Adipocyte (in vitro differentiated cells): Measurements from ENCODE around the gene BEX1.
A peak's percentile ranks its signal among the peaks of the same experiment; 100 is the strongest.
"Not testable (repeated sequence)": the region's sequence is repeated elsewhere in the genome, so short reads cannot be mapped to it uniquely, and the experiment has no call there.

Source experiments
- DNase-seq: peaks from one replicate; pipeline ENCODE4 v3.0.0-alpha.2; 2015; ENCODE audit warnings: low read depth
- H3K27me3 ChIP-seq: replicated peaks from 2 replicates; pipeline ENCODE4 v1.7.0; 2013; ENCODE audit warnings: mild to moderate bottlenecking, low read length, moderate library complexity; ENCODE audit not compliant: control insufficient read depth, insufficient read depth
- H3K36me3 ChIP-seq: 2 replicates; pipeline ENCODE4 v1.7.0; 2013; ENCODE audit warnings: low read length, mild to moderate bottlenecking, moderate library complexity; ENCODE audit not compliant: control insufficient read depth, insufficient read depth, severe bottlenecking
- H3K4me1 ChIP-seq: 2 replicates; pipeline ENCODE4 v1.7.0; 2013; ENCODE audit warnings: mild to moderate bottlenecking, low read length, moderate library complexity; ENCODE audit not compliant: control insufficient read depth, insufficient read depth
- H3K4me3 ChIP-seq: 2 replicates; pipeline ENCODE4 v1.7.0; 2013; ENCODE audit warnings: mild to moderate bottlenecking, low read length, moderate library complexity
- H3K9ac ChIP-seq: 2 replicates; pipeline ENCODE4 v1.7.0; 2013; ENCODE audit warnings: mild to moderate bottlenecking, low read length, moderate library complexity
- H3K9me3 ChIP-seq: 2 replicates; pipeline ENCODE4 v1.7.0; 2013; ENCODE audit warnings: mild to moderate bottlenecking, low read length, moderate library complexity; ENCODE audit not compliant: control insufficient read depth

BEX1 gene

DNA sequence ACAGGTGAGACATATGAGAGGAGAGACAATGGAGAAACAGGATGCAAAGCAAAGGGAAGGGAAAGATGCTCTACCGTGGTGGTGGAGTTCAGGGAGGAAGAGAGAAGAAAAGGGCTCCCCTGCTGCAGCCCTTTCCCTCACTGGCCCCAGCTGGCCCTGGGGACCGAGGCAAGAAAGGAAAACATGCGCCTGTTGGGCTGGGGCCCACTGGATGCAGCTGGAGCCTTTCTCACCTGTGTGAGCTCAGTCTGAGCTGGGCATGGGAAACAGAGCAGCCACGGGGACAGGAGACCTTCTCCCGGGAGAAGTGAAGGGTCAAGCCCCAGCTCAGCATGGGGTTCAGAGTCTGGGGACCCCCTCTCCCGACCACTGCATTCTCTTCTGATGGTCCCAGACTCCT, 17.1 kb upstream of the BEX1 start:
- DNase-seq: no peak
- H3K4me1 ChIP-seq: no peaks in the 10 kb centered on the region

DNA sequence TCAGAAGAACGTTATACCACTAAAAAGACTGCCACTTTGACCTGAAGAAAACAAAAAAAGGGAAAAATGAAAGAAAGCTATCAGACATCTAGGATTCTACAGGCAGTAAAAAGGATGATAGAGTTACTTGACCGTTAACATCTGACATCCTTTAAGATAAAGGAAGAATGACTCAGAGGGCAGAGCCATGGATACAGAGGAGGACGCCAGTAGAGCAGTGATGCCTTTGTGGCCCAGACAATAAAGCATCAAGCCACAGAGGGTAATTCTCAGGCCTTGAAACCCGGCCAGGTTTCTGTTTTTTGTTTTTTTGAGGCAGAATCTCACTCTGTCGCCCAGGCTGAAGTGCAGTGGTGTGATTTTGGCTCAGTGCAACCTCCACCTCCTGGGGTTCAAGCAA, 9.5 kb upstream of the BEX1 start:
- no peak for DNase-seq

More for the DNA sequence above, 17.1 kb upstream of the BEX1 start:
- H3K27me3 ChIP-seq: peaks cover 43% of the 10 kb centered on the region
- H3K9me3 ChIP-seq: no peaks in the 10 kb centered on the region
- no peak overlapping the region for H3K9ac ChIP-seq
- no peaks in the 10 kb centered on the region for H3K36me3 ChIP-seq
- no peak overlapping the region for H3K4me3 ChIP-seq

DNA sequence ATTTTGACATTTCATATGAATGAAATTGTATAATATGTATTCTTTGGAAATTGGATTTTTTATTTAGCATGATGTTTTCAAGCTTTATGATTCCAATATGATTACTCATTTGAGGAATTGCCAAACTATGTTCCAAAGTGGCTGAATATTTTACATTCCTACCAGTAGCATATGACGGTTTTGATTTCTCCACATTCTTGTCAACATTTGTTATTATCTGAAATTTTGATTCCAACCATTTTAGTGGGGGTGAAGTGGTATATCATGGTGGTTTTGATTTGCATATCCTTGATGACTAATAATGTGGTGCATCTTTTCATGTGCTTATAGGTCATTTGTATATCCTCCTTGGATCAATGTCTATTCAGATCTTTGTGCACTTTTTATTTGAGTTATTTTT, 2.6 kb upstream of the BEX1 start:
- H3K4me3 ChIP-seq: no peak overlapping the region
- peaks cover 16% of the 10 kb centered on the region for H3K27me3 ChIP-seq
- no peak overlapping the region for H3K9ac ChIP-seq
- no peaks in the 10 kb centered on the region for H3K4me1 ChIP-seq
- no peaks in the 10 kb centered on the region for H3K36me3 ChIP-seq
- peaks cover 10% of the 10 kb centered on the region for H3K9me3 ChIP-seq
- peak; percentile 4 for DNase-seq

More for the DNA sequence above, 9.5 kb upstream of the BEX1 start:
- peaks cover 3% of the 10 kb centered on the region for H3K9me3 ChIP-seq
- H3K4me1 ChIP-seq: no peaks in the 10 kb centered on the region
- no peak overlapping the region for H3K4me3 ChIP-seq
- peaks cover 27% of the 10 kb centered on the region for H3K27me3 ChIP-seq
- H3K9ac ChIP-seq: no peak overlapping the region
- no peaks in the 10 kb centered on the region for H3K36me3 ChIP-seq

DNA sequence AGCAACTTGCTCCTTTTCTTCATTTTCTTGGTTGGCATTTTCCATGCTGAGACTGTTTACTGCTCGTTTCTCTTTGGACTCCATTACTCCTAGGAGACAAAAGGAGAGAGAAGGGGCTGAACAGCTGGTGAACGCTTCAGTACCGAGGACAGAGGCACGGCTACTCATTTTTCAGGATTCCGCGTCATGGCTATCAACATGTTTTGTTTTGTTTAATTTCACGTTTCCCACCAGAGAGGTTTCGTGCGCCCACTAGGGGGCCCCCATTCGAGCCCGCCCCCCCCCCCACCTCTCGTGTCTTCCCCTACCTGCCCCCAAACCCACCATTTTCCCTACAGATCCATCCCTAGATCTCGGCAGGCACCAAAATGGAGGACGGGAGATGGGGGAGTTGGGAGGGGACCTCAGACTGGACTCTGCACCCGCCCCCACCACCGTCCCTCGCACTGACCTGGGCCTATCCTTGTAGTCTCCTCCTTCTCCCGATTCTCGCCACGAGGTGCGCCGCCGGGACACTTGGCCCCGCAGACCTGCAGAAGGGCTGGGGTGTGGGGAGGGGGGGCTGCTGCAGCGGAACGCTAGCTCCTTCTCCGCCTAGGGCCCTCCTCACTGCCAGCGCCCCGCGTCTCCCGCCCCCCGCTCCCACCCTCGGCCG, 653 bp downstream of the BEX1 start:
- no peak overlapping the region for H3K4me3 ChIP-seq
- H3K4me1 ChIP-seq: no peaks in the 10 kb centered on the region
- H3K9me3 ChIP-seq: peaks cover 11% of the 10 kb centered on the region
- peaks cover 13% of the 10 kb centered on the region for H3K27me3 ChIP-seq
- peak; percentile 56 for DNase-seq
- H3K36me3 ChIP-seq: no peaks in the 10 kb centered on the region
- no peak overlapping the region for H3K9ac ChIP-seq

DNA sequence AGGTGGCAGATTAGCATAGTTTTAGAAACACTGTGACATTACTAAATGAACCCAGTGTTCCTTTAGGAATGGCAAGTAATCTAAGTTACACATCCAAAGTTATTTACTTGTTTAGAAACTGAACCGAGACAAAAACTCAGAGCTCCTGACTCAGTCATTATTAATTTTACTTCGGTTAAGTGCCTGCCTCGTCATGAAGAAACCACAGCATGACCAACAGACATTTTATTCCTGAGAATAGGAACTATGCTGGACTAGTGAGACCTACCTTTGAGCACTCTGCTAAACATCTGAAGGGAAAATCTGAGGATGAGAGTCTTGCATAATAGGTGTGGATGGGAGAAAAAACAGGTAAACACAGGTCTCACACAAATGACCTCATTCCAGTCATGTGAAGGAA, 2.5 kb downstream of the BEX1 start:
- H3K36me3 ChIP-seq: no peaks in the 10 kb centered on the region

DNA sequence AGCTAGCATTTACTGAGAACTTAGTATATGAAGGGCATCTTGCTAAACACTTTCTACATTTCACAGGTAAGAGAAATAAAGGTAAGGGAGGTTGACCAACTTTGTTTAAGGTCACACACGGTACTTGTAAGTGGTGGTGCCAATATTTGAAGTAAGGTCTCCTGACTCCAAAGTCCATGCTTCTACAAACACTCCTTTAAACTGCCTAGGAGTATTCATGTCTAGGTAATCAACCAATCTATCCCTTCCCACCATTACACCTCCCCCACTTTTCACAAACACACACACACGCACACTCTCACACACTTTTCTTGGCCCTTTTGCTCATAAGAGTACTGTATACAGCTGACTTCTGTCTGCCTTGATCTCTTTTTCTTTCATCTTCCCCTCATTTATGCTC, 7.1 kb downstream of the BEX1 start:
- Histone ChIP-seq H3K4me3 (no peak overlapping the region), H3K4me1 (no peaks in the 10 kb centered on the region), H3K27me3 (peaks cover 15% of the 10 kb centered on the region), H3K9me3 (peaks cover 5% of the 10 kb centered on the region), H3K36me3 (no peaks in the 10 kb centered on the region), H3K9ac (no peak overlapping the region)
- DNase-seq: no peak

More for the DNA sequence above, 2.5 kb downstream of the BEX1 start:
- peaks cover 6% of the 10 kb centered on the region for H3K9me3 ChIP-seq
- H3K4me1 ChIP-seq: no peaks in the 10 kb centered on the region
- no peak overlapping the region for H3K4me3 ChIP-seq
- H3K27me3 ChIP-seq: peaks cover 16% of the 10 kb centered on the region
- no peak for DNase-seq
- no peak overlapping the region for H3K9ac ChIP-seq

DNA sequence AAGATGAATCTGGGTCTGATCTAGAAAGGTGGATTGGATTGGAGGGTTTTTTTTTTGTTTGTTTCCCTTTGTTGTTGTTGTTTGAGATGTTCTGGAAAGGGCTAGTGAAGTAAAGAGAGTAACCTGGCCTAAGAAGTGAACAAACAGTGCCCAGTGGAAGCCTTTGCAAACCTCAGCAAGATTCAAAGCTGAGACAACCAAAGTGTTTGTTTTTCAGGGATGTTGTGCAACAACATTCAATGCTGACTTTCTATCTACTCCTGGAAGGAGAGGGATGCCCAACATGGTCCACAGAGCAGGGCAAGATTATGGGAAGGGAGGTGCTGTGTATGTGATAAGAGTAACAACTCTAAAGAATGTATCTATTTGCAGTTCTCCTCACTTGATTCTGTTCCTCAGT, 11.3 kb downstream of the BEX1 start:
- no peak for DNase-seq
- Histone ChIP-seq H3K27me3 (peaks cover 22% of the 10 kb centered on the region), H3K9me3 (no peaks in the 10 kb centered on the region), H3K4me3 (no peak overlapping the region), H3K4me1 (no peaks in the 10 kb centered on the region), H3K9ac (no peak overlapping the region), H3K36me3 (no peaks in the 10 kb centered on the region)

DNA sequence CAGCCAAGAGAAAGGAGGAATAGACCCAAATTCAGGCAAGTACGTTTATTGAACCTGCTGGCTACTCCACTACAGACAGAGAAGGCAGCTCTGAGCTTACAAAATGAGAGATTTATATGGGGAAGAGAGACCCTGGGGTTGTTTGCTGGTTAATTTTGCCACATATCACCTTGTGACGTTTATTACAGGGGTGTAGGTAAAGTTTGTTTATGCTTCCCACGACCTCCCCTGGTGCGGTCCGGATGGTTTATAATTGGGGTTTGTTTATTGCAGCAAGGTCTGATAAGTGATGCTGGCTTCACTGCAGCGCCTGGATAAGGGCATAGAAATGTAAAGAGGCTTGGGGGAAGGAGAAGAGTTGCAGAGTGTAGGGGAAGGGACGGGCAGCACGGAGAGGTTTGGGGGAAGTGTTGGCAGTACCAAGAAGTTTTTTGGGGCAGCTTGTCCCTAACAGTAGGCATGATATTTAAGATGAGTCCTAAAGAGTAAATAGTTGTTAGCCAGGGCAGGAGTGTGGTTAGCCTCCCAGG, 12.6 kb downstream of the BEX1 start:
- Histone ChIP-seq H3K4me3 (no peak overlapping the region), H3K9ac (no peak overlapping the region), H3K27me3 (peaks cover 18% of the 10 kb centered on the region), H3K36me3 (no peaks in the 10 kb centered on the region), H3K9me3 (peaks cover 10% of the 10 kb centered on the region), H3K4me1 (no peaks in the 10 kb centered on the region)
- DNase-seq: no peak

DNA sequence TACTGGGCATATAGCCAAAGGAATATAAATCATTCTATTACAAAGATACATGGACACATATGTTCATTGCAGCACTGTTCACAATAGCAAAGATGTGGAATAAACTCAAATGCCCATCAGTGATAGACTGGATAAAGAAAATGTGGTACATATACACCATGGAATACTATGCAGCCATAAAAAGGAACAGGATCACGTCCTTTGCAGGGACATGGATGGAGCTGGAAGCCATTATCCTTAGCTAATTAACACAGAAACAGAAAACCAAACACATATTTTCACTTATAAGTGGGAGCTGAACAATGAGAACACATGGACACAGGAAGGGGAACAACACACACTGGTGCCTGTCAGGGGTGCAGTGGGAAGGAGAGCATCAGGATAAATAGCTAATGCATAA, 30.6 kb downstream of the BEX1 start:
- H3K9ac ChIP-seq, H3K4me3 ChIP-seq, H3K36me3 ChIP-seq, H3K4me1 ChIP-seq, DNase-seq, H3K27me3 ChIP-seq, H3K9me3 ChIP-seq: not testable (repeated sequence)

DNA sequence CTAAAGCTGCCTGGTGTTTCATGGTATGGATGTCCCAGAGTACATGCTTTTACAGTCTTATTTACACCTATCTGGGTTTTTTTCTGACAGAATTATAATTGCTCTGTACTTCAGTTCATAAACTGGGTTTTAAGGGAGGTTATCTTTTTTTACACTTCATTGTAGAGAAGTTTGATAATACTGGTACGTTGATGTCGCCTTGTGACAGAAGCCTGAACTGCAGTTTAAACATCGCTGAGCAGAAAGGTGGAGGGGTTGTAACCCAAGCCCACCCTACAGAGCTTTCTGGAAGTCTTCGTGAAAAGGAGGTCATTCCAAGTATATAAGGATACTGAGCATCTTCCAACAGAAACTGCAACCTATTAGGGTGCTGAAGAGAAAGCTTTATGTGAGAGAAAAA, 46.4 kb downstream of the BEX1 start:
- Histone ChIP-seq H3K4me1 (no peaks in the 10 kb centered on the region), H3K9ac (no peak overlapping the region), H3K36me3 (no peaks in the 10 kb centered on the region), H3K9me3 (peaks cover 6% of the 10 kb centered on the region), H3K4me3 (no peak overlapping the region), H3K27me3 (peaks cover 9% of the 10 kb centered on the region)
- peak; percentile 27 for DNase-seq

DNA sequence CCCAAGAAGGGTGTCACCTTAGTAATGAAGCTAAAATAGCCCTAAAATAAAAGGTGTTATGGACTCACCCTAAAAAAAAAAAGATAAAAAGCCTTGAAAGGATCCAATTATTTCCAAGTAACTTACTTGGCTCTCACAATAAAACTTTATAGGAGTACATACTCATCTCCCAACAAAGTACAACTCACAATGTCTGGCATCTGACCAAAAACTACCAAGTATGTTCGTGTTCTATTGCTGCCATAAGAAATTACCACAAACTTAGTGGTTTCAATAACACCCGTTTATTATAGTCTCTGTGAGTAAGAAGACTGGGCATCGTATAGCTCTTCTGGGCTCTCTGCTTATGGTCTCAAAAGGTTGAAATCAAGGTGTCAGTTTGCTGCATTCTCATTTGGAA, 51.0 kb downstream of the BEX1 start:
- H3K4me1 ChIP-seq: no peaks in the 10 kb centered on the region
- peaks cover 14% of the 10 kb centered on the region for H3K27me3 ChIP-seq
- H3K36me3 ChIP-seq: no peaks in the 10 kb centered on the region
- no peak overlapping the region for H3K4me3 ChIP-seq
- DNase-seq: no peak
- H3K9me3 ChIP-seq: peaks cover 10% of the 10 kb centered on the region
- H3K9ac ChIP-seq: no peak overlapping the region
